SIG-M5 treated with dmso at 0.1 percent for 504 hours (cell line): ENCODE measurements around the gene SLC7A6.

Experiments
- DNase-seq: peaks from one replicate; lab custom pipeline; 2025; ENCODE audit not compliant: unreplicated experiment; lab: John Stamatoyannopoulos, UW

SLC7A6 gene

GRCh38 chr16:68253721-68254120, 10.6 kb upstream of the SLC7A6 start:
- DNase-seq: no peak

GRCh38 chr16:68255712-68256111, 8.6 kb upstream of the SLC7A6 start:
- DNase-seq: no peak

- peak; percentile 76 for DNase-seq
These were observed 6.9 kb upstream of the SLC7A6 start for GRCh38 chr16:68257251-68257905.

- DNase-seq: no peak
These were observed 6.2 kb upstream of the SLC7A6 start for GRCh38 chr16:68257906-68258800.

GRCh38 chr16:68259007-68259825, 5.1 kb upstream of the SLC7A6 start:
- no peak for DNase-seq

- no peak for DNase-seq
These were observed 683 bp upstream of the SLC7A6 start for GRCh38 chr16:68263559-68264127.

DNA sequence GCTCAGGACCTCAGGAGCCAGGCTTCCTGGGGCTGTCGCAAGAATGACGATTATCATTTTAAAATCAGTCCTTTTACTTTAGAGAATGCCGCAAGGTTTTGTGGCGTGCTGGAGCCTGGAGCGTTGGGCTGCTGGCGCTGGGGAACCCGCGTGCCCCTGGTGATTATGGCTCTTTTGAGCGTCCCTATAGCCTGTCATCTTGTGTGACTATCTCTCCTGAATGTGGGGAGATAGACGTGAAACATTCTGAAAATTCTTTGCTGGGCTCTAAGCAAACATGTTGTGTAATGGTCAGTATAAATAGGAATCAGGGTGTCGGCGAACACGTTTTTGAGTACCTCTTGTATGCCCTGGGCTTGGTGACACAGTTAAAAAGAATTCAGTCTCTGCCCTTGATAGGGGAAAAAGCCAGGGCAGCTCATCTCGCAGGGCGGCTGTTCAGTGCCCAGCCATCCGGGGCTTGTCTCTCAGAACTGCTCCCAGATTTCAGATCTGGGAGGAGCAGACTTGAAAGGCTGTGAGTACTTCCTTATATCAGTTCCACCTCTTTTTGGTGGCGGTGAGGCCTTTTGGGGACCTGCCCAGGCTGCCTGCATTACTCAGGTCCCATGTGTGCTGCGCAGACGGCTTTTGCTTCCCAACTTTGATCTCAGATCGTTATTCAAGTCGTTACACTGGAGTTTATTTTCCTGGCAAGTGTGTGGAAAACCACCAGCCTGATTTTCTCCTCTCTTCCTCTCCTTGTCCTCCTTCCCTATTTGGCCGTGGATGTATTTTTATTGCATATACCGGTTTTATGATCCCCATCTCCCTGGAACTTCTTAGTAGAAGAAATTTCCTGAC, 973 bp downstream of the SLC7A6 start:
- peak; percentile 81 for DNase-seq

GRCh38 chr16:68267612-68268405, 3.5 kb downstream of the SLC7A6 start:
- no peak for DNase-seq

GRCh38 chr16:68269793-68270192, 5.5 kb downstream of the SLC7A6 start:
- DNase-seq: no peak

- DNase-seq: no peak
These were observed 6.0 kb downstream of the SLC7A6 start for GRCh38 chr16:68270353-68270752.

DNA sequence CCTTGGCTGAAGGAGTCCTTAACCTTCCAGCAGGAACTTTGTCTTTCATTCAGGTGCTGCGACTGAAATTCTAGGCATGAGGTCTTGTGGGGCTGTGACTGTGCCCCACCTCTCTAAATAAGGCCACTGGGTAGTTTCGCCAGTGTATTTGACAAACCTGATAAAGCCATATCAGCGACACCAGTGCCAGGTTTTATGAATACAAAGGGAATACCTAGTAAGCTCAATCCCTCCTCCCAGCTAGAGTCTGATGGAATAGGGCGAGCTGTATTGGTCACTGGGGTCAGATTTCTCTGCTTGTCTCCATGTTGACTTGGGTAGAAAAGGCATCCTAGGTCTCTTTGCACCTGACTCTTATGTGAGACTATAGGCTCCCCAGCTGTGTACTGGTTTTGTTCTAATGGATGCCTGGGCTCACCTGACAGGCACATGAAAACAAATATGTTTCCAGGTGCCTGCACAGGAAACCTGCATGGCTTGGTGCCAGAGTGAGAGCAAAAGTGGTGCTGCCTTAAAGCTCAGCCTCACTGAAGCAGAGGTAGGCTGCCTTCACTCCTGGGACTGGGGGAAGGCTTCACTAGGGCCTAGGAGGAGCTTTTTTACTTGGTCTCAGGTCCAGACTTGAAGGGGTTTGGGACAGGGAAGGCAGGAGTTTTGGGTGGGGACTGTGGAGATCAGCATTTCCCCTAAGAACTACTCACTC, 8.3 kb downstream of the SLC7A6 start:
- DNase-seq: no peak

GRCh38 chr16:68273459-68273858, 9.1 kb downstream of the SLC7A6 start:
- DNase-seq: no peak

- DNase-seq: no peak
These were observed 9.6 kb downstream of the SLC7A6 start for GRCh38 chr16:68273896-68274295.

- no peak for DNase-seq
These were observed 10.1 kb downstream of the SLC7A6 start for GRCh38 chr16:68274441-68274840.

GRCh38 chr16:68275611-68276191, 11.4 kb downstream of the SLC7A6 start:
- no peak for DNase-seq

- DNase-seq: no peak
These were observed 11.9 kb downstream of the SLC7A6 start for GRCh38 chr16:68276223-68276622.

GRCh38 chr16:68279726-68280558, 15.6 kb downstream of the SLC7A6 start:
- DNase-seq: no peak
